HUES6 (cell line): ENCODE measurements around the gene SAMD14.

Source experiments
- H3K27ac ChIP-seq: 2 replicates; pipeline ENCODE4 v1.7.0; 2013; ENCODE audit warnings: low read depth, mild to moderate bottlenecking, low read length, inconsistent platforms
- H3K27me3 ChIP-seq: 2 replicates; pipeline ENCODE4 v1.6.1; 2013; ENCODE audit warnings: low read length; ENCODE audit not compliant: control insufficient read depth, insufficient read depth
- H3K36me3 ChIP-seq: 2 replicates; pipeline ENCODE4 v1.6.1; 2013; ENCODE audit warnings: low read length; ENCODE audit not compliant: control insufficient read depth, insufficient read depth
- H3K4me1 ChIP-seq: 2 replicates; pipeline ENCODE4 v1.6.1; 2013; ENCODE audit warnings: low read length; ENCODE audit not compliant: control insufficient read depth, insufficient read depth
- H3K4me3 ChIP-seq: 2 replicates; pipeline ENCODE4 v1.5.1; 2013; ENCODE audit warnings: low read depth, low read length
- H3K9ac ChIP-seq: one replicate; pipeline ENCODE4 v1.6.1; 2013; ENCODE audit warnings: mild to moderate bottlenecking, low read length
- H3K9me3 ChIP-seq: 2 replicates; pipeline ENCODE4 v1.6.1; 2013; ENCODE audit warnings: low read depth, low read length; ENCODE audit not compliant: control insufficient read depth, insufficient read depth

The SAMD14 gene

GRCh38 chr17:50090971-50091917 is 38.7 kb downstream of the SAMD14 start:
- Histone ChIP-seq H3K4me3 (no peak overlapping the region), H3K9me3 (no peaks in the 10 kb centered on the region), H3K9ac (no peak overlapping the region)

DNA sequence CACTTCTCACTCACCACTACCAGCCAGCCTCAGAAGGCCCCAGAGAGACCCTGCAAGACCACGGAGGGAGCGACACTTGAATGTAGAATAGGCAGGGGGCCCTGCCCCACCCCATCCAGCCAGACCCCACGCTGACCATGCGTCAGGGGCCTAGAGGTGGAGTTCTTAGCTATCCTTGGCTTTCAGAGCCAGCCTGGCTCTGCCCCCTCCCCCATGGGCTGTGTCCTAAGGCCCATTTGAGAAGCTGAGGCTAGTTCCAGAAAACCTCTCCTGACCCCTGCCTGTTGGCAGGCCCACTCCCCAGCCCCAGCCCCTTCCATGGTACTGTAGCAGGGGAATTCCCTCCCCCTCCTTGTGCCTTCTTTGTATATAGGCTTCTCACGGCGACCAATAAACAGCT is 39.9 kb downstream of the SAMD14 start:
- H3K27me3 ChIP-seq: no peaks in the 10 kb centered on the region
- no peak overlapping the region for H3K4me3 ChIP-seq
- no peaks in the 10 kb centered on the region for H3K9me3 ChIP-seq
- H3K27ac ChIP-seq: no peak overlapping the region
- no peak overlapping the region for H3K9ac ChIP-seq
- H3K36me3 ChIP-seq: peaks cover 7% of the 10 kb centered on the region; the same call in 1 of the 2 replicates
- no peaks in the 10 kb centered on the region for H3K4me1 ChIP-seq

More at GRCh38 chr17:50090971-50091917, 38.7 kb downstream of the SAMD14 start:
- Histone ChIP-seq H3K36me3 (peaks cover 7% of the 10 kb centered on the region; the same call in 1 of the 2 replicates), H3K27me3 (no peaks in the 10 kb centered on the region), H3K4me1 (peaks cover 6% of the 10 kb centered on the region), H3K27ac (no peak overlapping the region)

DNA sequence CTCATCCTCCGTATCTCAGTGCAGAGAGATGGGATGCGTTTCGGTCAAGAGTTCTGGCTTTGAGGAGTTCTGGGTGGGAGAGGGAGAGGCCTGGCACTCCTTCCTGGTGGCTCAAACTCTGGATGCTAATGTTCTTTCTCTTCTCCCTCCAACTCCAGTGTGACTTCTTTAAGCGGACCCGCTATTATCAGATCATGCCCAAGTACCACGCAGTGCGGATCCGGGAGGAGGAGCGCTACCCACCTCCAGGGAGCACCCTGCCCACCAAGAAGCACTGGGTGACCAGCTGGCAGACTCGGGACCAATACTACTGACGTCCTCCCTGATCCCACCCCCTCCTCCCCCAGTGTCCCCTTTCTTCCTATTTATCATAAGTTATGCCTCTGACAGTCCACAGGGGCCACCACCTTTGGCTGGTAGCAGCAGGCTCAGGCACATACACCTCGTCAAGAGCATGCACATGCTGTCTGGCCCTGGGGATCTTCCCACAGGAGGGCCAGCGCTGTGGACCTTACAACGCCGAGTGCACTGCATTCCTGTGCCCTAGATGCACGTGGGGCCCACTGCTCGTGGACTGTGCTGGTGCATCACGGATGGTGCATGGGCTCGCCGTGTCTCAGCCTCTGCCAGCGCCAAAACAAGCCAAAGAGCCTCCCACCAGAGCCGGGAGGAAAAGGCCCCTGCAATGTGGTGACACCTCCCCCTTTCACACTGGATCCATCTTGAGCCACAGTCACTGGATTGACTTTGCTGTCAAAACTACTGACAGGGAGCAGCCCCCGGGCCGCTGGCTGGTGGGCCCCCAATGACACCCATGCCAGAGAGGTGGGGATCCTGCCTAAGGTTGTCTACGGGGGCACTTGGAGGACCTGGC is 40.8 kb downstream of the SAMD14 start:
- Histone ChIP-seq H3K9ac (no peak overlapping the region), H3K27ac (no peak overlapping the region), H3K4me3 (no peak overlapping the region), H3K9me3 (no peaks in the 10 kb centered on the region), H3K27me3 (no peaks in the 10 kb centered on the region), H3K36me3 (peaks cover 7% of the 10 kb centered on the region; the same call in 1 of the 2 replicates), H3K4me1 (no peaks in the 10 kb centered on the region)

DNA sequence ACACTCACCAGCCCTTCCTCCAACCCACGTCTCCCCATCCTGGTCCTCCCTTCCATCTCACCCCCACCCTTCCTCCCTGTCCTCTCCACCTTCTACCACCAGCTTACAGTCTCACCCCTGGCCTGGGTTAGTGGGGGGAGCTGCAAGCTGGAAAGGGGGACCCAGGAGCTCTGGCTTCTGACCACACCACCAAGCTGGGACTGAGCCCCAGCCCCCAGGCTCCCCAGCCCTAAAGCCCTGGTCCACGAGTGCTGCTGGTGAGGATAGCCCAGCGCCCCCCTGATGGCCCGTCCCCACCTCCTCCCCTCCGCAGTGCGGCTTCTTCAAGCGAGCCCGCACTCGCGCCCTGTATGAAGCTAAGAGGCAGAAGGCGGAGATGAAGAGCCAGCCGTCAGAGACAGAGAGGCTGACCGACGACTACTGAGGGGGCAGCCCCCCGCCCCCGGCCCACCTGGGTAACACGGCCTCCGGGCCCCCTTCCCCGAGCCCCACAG is 42.0 kb downstream of the SAMD14 start:
- Histone ChIP-seq H3K9me3 (no peaks in the 10 kb centered on the region), H3K36me3 (peaks cover 7% of the 10 kb centered on the region; the same call in 1 of the 2 replicates), H3K9ac (no peak overlapping the region), H3K4me3 (no peak overlapping the region), H3K27me3 (no peaks in the 10 kb centered on the region), H3K4me1 (no peaks in the 10 kb centered on the region), H3K27ac (no peak overlapping the region)

- Histone ChIP-seq H3K9ac (no peak overlapping the region), H3K36me3 (peaks cover 7% of the 10 kb centered on the region; the same call in 1 of the 2 replicates), H3K9me3 (no peaks in the 10 kb centered on the region), H3K4me1 (no peaks in the 10 kb centered on the region), H3K4me3 (no peak overlapping the region), H3K27ac (no peak overlapping the region), H3K27me3 (no peaks in the 10 kb centered on the region)
Measured at GRCh38 chr17:50087246-50087911, 42.6 kb downstream of the SAMD14 start.

- Histone ChIP-seq H3K9me3 (no peaks in the 10 kb centered on the region), H3K27ac (no peak overlapping the region), H3K36me3 (peaks cover 38% of the 10 kb centered on the region), H3K27me3 (no peaks in the 10 kb centered on the region), H3K9ac (no peak overlapping the region), H3K4me3 (no peak overlapping the region), H3K4me1 (0 out of 2 replicates have a peak, but pooled peaks cover 4% of the 10 kb centered on the region)
Measured at GRCh38 chr17:50081757-50082156, 48.2 kb downstream of the SAMD14 start.

- Histone ChIP-seq H3K9ac (no peak overlapping the region), H3K9me3 (no peaks in the 10 kb centered on the region), H3K27me3 (no peaks in the 10 kb centered on the region), H3K4me1 (0 out of 2 replicates have a peak, but pooled peaks cover 4% of the 10 kb centered on the region), H3K36me3 (peaks cover 38% of the 10 kb centered on the region), H3K4me3 (no peak overlapping the region), H3K27ac (no peak overlapping the region)
Measured at GRCh38 chr17:50080827-50081226, 49.1 kb downstream of the SAMD14 start.

DNA sequence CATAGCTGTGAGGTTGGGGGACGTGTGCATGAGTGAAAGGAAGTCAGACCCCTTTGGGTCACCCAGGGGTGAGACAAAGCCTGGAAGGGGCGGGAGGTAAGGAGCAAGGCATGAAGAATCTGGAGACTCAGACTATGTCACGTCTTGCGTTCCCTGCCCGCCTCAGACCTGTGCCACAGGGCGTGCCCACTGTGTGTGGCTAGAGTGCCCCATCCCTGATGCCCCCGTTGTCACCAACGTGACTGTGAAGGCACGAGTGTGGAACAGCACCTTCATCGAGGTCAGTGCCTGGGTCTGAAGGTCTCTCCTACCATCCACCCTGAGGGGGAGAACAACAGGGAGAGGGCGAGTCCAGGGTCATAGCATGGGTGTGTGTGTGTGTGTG is 49.9 kb downstream of the SAMD14 start:
- 0 out of 2 replicates have a peak, but pooled peaks cover 4% of the 10 kb centered on the region for H3K4me1 ChIP-seq
- H3K9me3 ChIP-seq: no peaks in the 10 kb centered on the region
- H3K27me3 ChIP-seq: no peaks in the 10 kb centered on the region
- H3K9ac ChIP-seq: no peak overlapping the region
- H3K36me3 ChIP-seq: peaks cover 38% of the 10 kb centered on the region
- no peak overlapping the region for H3K27ac ChIP-seq
- H3K4me3 ChIP-seq: no peak overlapping the region

DNA sequence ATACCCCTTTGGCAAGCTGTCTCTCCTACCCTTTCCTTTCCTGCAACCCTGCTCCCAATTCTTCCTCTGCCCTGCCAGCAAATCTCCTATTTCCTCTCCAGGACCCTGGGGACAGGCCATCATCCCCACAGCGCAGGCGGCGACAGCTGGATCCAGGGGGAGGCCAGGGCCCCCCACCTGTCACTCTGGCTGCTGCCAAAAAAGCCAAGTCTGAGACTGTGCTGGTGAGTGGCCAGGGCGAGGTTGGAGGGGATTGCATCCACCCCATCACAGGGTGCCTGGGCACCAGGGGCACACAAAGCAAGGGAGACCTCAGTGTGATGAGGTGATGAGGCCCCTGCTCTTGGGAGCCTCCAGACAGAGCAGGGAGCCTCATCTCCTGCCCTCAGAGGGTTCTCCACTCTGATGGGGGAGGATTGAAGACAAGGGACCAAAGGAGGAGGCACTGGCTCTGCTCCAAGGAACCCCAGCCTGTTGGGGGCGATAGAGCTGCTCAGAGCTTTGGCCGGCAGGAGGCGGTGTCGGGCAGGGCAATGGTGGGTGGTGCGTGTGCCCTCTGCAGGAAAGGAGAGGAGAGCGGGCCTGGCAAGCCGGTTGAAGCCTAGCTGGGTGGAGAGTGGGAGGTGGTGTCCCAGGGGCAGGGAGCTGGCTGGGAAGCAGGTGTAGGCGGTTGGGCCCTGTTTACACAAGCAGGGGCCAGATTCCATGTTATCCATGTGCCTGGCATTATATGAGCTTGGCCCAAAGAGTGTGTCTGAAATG is 50.4 kb downstream of the SAMD14 start:
- 0 out of 2 replicates have a peak, but pooled peaks cover 4% of the 10 kb centered on the region for H3K4me1 ChIP-seq
- no peak overlapping the region for H3K9ac ChIP-seq
- no peaks in the 10 kb centered on the region for H3K27me3 ChIP-seq
- no peaks in the 10 kb centered on the region for H3K9me3 ChIP-seq
- peaks cover 38% of the 10 kb centered on the region for H3K36me3 ChIP-seq
- H3K4me3 ChIP-seq: no peak overlapping the region
- H3K27ac ChIP-seq: no peak overlapping the region

DNA sequence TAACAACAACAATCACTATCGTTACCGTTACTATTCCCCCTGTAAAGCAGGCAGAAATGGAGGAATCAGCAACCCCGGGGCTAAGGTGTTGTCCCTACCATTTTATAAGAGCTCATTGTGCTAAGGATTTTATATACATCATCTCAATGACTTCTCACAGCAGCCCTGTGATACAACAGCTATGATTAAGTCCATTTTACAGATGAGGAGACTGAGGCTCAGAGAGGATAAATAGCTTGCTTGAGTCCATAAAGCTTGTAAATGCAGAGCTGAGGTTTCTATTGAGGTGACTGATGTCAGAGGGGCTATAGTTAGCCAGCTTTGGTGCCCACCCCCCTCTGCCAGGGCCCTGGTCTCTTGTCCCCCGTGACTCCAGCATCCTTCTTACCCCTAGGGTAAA is 51.5 kb downstream of the SAMD14 start:
- H3K9ac ChIP-seq: no peak overlapping the region
- no peaks in the 10 kb centered on the region for H3K27me3 ChIP-seq
- peaks cover 42% of the 10 kb centered on the region for H3K36me3 ChIP-seq
- H3K4me3 ChIP-seq: no peak overlapping the region
- H3K4me1 ChIP-seq: 0 out of 2 replicates have a peak, but pooled peaks cover 4% of the 10 kb centered on the region
- no peaks in the 10 kb centered on the region for H3K9me3 ChIP-seq
- no peak overlapping the region for H3K27ac ChIP-seq
